Caco-2 (cell line): Measurements from ENCODE around the gene LGALS3BP. TPM values are rescaled to one million over a fixed set of nuclear protein-coding genes. Genes with fewer than 3 reads are reported as not detected.
A peak's percentile ranks its signal among the peaks of the same experiment; 100 is the strongest.

Source experiments
- BruUV-seq: library from RNA; stranded (reverse); fragments of 400-500 nt; replicated peaks from 2 replicates; lab custom pipeline; 2021; lab: Mats Ljungman, UMichigan
- CTCF ChIA-PET: fragments of 300-600 bp; sonication (Branson Sonifier 250); formaldehyde crosslinking; loops from one replicate; lab custom pipeline; 2022; ENCODE audit warnings: antibody characterized with exemption; lab: Charles Lee
- POLR2A ChIA-PET: fragments of 300-600 bp; sonication (Branson Sonifier 250); formaldehyde crosslinking; loops from one replicate; lab custom pipeline; 2022; ENCODE audit warnings: antibody characterized with exemption; lab: Charles Lee
- DNase-seq, 2 experiments: peaks; one replicate each; pipeline versions ENCODE4 v3.0.0 to v3.0.0-alpha.2; 2020 to 2022
- H3K27me3 ChIP-seq: replicated peaks from 2 replicates; pipeline ENCODE4 v1.6.0; 2011; ENCODE audit warnings: low read length; ENCODE audit not compliant: control insufficient read depth, insufficient read depth
- H3K36me3 ChIP-seq: 2 replicates; pipeline ENCODE4 v1.5.1; 2011; ENCODE audit warnings: low read length; ENCODE audit not compliant: control insufficient read depth, insufficient read depth
- H3K4me1 ChIP-seq: fragments of 250-450 bp; sonication (Bioruptor Pico); 2 replicates; pipeline ENCODE4 v1.5.1; 2020; ENCODE audit warnings: mild to moderate bottlenecking
- H3K4me3 ChIP-seq: 2 replicates; pipeline ENCODE4 v1.5.1; 2011; ENCODE audit warnings: low read depth, mild to moderate bottlenecking, control low read depth, low read length
- H3K9me3 ChIP-seq: fragments of 250-450 bp; sonication (Bioruptor Pico); 2 replicates; pipeline ENCODE4 v1.5.1; 2020; ENCODE audit warnings: mild to moderate bottlenecking, moderate library complexity
- H3K27ac Mint-ChIP-seq: one replicate; pipeline ENCODE4 v1.8.0; 2022; ENCODE audit warnings: mixed read lengths; ENCODE audit not compliant: unreplicated experiment
- H3K27me3 Mint-ChIP-seq: one replicate; pipeline ENCODE4 v1.8.0; 2022; ENCODE audit warnings: mixed read lengths; ENCODE audit not compliant: insufficient read depth, unreplicated experiment
- H3K36me3 Mint-ChIP-seq: one replicate; pipeline ENCODE4 v1.8.0; 2022; ENCODE audit warnings: mild to moderate bottlenecking, mixed read lengths; ENCODE audit not compliant: insufficient read depth, unreplicated experiment
- H3K4me1 Mint-ChIP-seq: one replicate; pipeline ENCODE4 v1.8.0; 2022; ENCODE audit warnings: low read depth, mixed read lengths; ENCODE audit not compliant: unreplicated experiment
- H3K4me3 Mint-ChIP-seq: one replicate; pipeline ENCODE4 v1.8.0; 2022; ENCODE audit warnings: mild to moderate bottlenecking, moderate library complexity, mixed read lengths; ENCODE audit not compliant: unreplicated experiment
- H3K9me3 Mint-ChIP-seq: one replicate; pipeline ENCODE4 v1.8.0; 2022; ENCODE audit warnings: mixed read lengths; ENCODE audit not compliant: unreplicated experiment
- intact Hi-C: fragments of 100-400 bp; cut with micrococcal nuclease; formaldehyde crosslinking; loops from one replicate; pipeline ENCODE4 v1.10.0; 2022; ENCODE audit not compliant: unreplicated experiment
- total RNA-seq: library from RNA; stranded (reverse); gene quantifications from 2 replicates; pipeline ENCODE4 v1.2.3, GENCODE V29; 2022
- TF ChIP-seq, protein P1 (sequence below), 2 experiments: fragments of 200-600 bp in 1 of 2; IDR thresholded peaks; 1 replicate in 1 of 2; 2 replicates in 1 of 2; pipeline versions ENCODE4 v1.5.1 to v1.8.0; 2011 to 2022; ENCODE audit warnings: antibody characterized with exemption in 1 of 2, control low read depth in 1 of 2, inconsistent platforms in 1 of 2, low read depth in 1 of 2, low read length in 1 of 2, mild to moderate bottlenecking in 1 of 2, moderate library complexity in 1 of 2; ENCODE audit not compliant: insufficient read depth in 1 of 2, severe bottlenecking in 1 of 2, unreplicated experiment in 1 of 2

The LGALS3BP gene
- total RNA-seq, 1 experiment from 2014 or later: 65.4 TPM

- Mint-ChIP-seq H3K27me3 (no peaks in the 10 kb centered on the region), H3K4me1 (no peaks in the 10 kb centered on the region), H3K27ac (no peak overlapping the region), H3K4me3 (no peak overlapping the region), H3K9me3 (no peaks in the 10 kb centered on the region), H3K36me3 (peaks cover 53% of the 10 kb centered on the region)
- ChIA-PET CTCF (no interaction called here), POLR2A (no interaction called here)
- H3K4me1 ChIP-seq: peaks cover 13% of the 10 kb centered on the region
- no peaks in the 10 kb centered on the region for H3K9me3 ChIP-seq
- intact Hi-C loops: no loop called here
- no TSS peak for BruUV-seq
- H3K27me3 ChIP-seq: no peaks in the 10 kb centered on the region
- no peak overlapping the region for H3K4me3 ChIP-seq
- TF ChIP-seq, protein P1, sequence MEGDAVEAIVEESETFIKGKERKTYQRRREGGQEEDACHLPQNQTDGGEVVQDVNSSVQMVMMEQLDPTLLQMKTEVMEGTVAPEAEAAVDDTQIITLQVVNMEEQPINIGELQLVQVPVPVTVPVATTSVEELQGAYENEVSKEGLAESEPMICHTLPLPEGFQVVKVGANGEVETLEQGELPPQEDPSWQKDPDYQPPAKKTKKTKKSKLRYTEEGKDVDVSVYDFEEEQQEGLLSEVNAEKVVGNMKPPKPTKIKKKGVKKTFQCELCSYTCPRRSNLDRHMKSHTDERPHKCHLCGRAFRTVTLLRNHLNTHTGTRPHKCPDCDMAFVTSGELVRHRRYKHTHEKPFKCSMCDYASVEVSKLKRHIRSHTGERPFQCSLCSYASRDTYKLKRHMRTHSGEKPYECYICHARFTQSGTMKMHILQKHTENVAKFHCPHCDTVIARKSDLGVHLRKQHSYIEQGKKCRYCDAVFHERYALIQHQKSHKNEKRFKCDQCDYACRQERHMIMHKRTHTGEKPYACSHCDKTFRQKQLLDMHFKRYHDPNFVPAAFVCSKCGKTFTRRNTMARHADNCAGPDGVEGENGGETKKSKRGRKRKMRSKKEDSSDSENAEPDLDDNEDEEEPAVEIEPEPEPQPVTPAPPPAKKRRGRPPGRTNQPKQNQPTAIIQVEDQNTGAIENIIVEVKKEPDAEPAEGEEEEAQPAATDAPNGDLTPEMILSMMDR (IDR thresholded peaks at IDR 0.05; ENCODE audit: insufficient read depth in 1 of 2, low read depth in 1 of 2, low read length in 1 of 2, severe bottlenecking in 1 of 2, unreplicated experiment in 1 of 2): no peak
- peak in 1 of 2 experiments; percentile 29 for DNase-seq
- 0 out of 2 replicates have a peak, but pooled peaks cover 2% of the 10 kb centered on the region for H3K36me3 ChIP-seq
Observed at GRCh38 chr17:78991017-78991738, 11.5 kb upstream of the LGALS3BP start.

- no peaks in the 10 kb centered on the region for H3K4me1 Mint-ChIP-seq
- POLR2A ChIA-PET: no interaction called here
- no TSS peak for BruUV-seq
- H3K9me3 ChIP-seq: no peaks in the 10 kb centered on the region
- H3K27me3 Mint-ChIP-seq: no peaks in the 10 kb centered on the region
- no peak for DNase-seq
- CTCF ChIA-PET: no interaction called here
- no peaks in the 10 kb centered on the region for H3K9me3 Mint-ChIP-seq
- intact Hi-C loops: no loop called here
- H3K36me3 Mint-ChIP-seq: peaks cover 46% of the 10 kb centered on the region
- no peak overlapping the region for H3K4me3 Mint-ChIP-seq
- no peak overlapping the region for H3K27ac Mint-ChIP-seq
- H3K36me3 ChIP-seq: 0 out of 2 replicates have a peak, but pooled peaks cover 2% of the 10 kb centered on the region
- no peak overlapping the region for H3K4me3 ChIP-seq
- no peaks in the 10 kb centered on the region for H3K27me3 ChIP-seq
- H3K4me1 ChIP-seq: peaks cover 13% of the 10 kb centered on the region
- TF ChIP-seq, protein P1 (IDR thresholded peaks at IDR 0.05; ENCODE audit: insufficient read depth in 1 of 2, low read depth in 1 of 2, low read length in 1 of 2, severe bottlenecking in 1 of 2, unreplicated experiment in 1 of 2): no peak
Observed at GRCh38 chr17:78990349-78991016, 10.8 kb upstream of the LGALS3BP start.

DNA sequence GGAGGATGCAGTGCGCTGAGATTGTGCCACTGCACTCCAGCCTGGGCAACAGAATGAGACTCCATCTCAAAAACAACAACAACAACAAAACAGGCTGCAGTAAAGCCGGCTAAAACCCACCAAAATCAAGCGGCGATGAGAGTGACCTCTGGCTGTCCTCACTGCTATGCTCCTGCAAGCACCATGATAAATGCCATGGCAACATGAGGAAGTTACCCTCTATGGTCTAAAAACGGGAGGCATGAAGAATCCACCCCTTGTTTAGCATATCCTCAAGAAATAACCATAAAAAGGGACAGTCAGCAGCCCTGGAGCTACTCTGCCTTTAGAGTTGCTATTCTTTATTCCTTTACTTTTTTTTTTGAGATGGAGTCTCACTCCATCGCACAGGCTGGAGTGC lies 8.4 kb upstream of the LGALS3BP start:
- peaks cover 29% of the 10 kb centered on the region for H3K36me3 Mint-ChIP-seq

More for the DNA sequence above, 8.4 kb upstream of the LGALS3BP start:
- ChIA-PET CTCF (interaction anchor here (0.7 to 1.0 kb wide), 2 partner anchors 39 to 61 kb away, joined by 3 to 6 read pairs; no protein-coding TSS in a partner anchor), POLR2A (no interaction called here)
- Mint-ChIP-seq H3K27me3 (no peaks in the 10 kb centered on the region), H3K27ac (no peak overlapping the region), H3K9me3 (no peaks in the 10 kb centered on the region), H3K4me3 (no peak overlapping the region), H3K4me1 (no peaks in the 10 kb centered on the region)
- no TSS peak for BruUV-seq
- TF ChIP-seq, protein P1 (IDR thresholded peaks at IDR 0.05; ENCODE audit: insufficient read depth in 1 of 2, low read depth in 1 of 2, low read length in 1 of 2, severe bottlenecking in 1 of 2, unreplicated experiment in 1 of 2): no peak
- Histone ChIP-seq H3K4me3 (no peak overlapping the region), H3K27me3 (no peaks in the 10 kb centered on the region), H3K4me1 (peaks cover 13% of the 10 kb centered on the region), H3K36me3 (0 out of 2 replicates have a peak, but pooled peaks cover 2% of the 10 kb centered on the region), H3K9me3 (no peaks in the 10 kb centered on the region)
- intact Hi-C loops: no loop called here
- no peak for DNase-seq
